Ramos (cell line): ENCODE measurements around the gene PDGFB.

Experiments used
- in situ Hi-C: fragments of 300-500 bp; cut with MboI; formaldehyde crosslinking; loops from one replicate; pipeline ENCODE4 v1.14.3; 2022; ENCODE audit warnings: low sequenced_read_pairs; ENCODE audit not compliant: unreplicated experiment

Gene PDGFB

DNA sequence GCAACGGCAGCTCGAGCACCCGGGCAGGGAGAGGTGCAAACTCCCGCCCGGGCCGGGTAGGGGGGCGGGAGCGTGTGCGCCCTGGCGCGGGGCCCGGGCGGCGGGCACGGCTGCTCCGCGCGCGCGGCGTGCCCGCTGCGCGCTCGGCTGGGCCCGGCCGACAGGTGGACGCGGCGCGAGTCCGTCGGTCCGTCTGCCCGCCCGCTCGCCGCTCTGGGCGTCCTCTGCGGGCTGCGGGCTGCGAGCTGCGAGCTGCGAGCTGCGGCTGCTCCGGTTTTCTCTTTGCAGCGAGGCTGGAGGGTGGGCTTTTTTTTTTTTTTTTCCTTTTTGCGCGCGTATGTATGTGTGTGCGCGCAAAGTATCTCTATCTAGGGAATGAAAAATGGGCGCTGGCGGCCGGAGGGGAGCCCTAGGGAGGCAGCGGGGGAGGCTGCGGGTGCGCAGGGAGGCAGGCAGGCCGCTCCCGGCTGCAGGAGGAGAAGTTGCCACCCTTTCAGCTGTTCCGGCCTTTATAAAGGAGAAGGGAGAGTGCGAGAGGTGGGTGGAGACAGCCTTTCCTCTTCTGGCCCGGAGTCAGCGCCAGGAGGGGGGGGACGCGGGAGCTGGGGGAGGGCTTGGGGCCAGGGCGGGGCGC is at the start of gene PDGFB:
Gene PDGFB (minus strand): TSS at position 487 of the 634 bp plus-strand sequence. CDS start 1,019 bp downstream, outside the sequence.
- in situ Hi-C loops, result no loop called here

- in situ Hi-C loops, result no loop called here
Measured at GRCh38 chr22:39293766-39294368, 49.1 kb upstream of the PDGFB start.

DNA sequence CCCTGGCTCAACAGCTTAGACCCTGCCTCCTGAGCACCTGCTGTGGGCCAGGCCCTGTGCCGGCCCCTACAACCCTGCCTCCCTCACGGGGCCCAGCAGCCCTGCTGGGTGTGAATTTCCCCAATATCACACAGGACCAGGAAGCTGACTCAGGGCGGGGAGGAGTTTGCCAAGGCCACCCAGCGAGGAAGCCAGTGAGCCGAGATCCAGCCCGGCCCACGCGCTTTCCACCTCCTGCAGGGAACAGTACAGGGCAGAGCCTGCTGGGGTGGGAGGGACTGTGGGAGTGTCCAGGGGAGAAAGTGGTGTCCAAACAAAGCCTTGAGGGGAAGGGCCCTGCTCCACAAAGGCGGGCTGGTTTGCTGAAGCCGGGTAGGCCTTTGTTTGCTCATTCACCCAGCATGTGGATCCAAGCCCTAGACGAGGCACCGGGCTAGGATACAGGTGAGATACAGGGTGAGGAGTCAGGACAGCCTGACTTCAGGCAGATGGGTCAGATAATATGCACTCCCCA is 47.8 kb upstream of the PDGFB start:
- in situ Hi-C loops, result no loop called here

GRCh38 chr22:39292031-39292462 is 47.3 kb upstream of the PDGFB start:
- in situ Hi-C loops, result no loop called here

DNA sequence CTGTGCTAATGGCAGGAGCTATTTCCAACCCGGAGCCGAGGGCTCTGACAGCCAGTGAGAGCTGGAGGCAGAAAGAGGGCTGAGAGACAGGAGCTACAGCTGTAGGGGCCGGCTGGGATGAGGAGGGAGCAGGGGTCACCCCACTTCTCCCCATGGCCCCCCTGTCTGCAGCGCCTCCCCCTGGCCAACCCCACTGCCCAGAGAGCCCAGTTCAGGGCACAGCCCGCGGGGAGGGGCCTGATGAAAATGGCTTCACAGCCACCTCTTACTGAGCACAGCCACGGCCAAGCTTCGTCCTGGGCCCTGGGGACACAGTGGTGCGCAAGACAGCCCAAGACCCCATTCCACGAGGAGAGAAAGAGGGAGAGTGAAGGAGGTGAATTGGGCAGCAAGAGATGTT is 46.7 kb upstream of the PDGFB start:
- in situ Hi-C loops, result no loop called here

- in situ Hi-C loops, result no loop called here
Measured at GRCh38 chr22:39290724-39291161, 46.0 kb upstream of the PDGFB start.

GRCh38 chr22:39289975-39290720 is 45.4 kb upstream of the PDGFB start:
- in situ Hi-C loops, result no loop called here

- in situ Hi-C loops, result no loop called here
Measured at GRCh38 chr22:39289533-39289932, 44.8 kb upstream of the PDGFB start.

DNA sequence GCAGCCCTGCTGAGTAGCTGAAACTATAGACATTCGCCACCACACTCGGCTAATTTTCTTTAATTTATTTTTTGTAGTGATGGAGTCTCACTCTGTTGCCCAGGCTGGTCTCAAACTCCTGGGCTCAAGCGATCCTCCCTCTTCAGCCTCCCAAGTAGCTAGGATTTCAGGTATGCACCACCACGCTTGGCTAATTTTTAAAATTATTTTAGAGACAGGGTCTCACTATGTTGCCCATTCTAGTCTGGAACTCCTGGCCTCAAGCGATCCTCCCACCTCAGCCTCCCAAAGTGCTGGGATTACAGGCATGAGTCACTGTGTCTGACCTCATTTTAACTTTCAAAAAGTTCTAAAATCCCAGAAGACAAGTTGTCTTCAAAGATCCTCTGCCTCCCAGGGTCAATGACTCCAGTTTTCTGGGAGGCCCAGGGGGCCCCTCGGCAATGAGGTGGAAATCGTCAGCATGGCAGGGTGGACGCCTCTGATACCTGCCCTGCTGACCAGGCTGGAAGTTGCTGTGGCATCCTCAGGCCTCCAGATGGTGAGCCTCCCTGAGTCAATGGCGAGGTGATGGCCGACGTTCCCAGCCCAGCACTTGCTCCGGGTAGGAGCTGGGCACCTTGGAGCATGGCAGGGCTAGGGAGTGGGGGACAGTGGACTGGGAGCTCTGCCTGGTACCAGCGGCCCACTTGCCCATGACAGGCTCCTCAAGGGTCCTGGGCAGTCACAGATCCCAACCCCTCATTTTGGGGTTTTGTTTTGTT is 43.5 kb upstream of the PDGFB start:
- in situ Hi-C loops, result no loop called here

- in situ Hi-C loops, result no loop called here
Measured at GRCh38 chr22:39287076-39287725, 42.4 kb upstream of the PDGFB start.

GRCh38 chr22:39284983-39285382 is 40.2 kb upstream of the PDGFB start:
- in situ Hi-C loops, result no loop called here

DNA sequence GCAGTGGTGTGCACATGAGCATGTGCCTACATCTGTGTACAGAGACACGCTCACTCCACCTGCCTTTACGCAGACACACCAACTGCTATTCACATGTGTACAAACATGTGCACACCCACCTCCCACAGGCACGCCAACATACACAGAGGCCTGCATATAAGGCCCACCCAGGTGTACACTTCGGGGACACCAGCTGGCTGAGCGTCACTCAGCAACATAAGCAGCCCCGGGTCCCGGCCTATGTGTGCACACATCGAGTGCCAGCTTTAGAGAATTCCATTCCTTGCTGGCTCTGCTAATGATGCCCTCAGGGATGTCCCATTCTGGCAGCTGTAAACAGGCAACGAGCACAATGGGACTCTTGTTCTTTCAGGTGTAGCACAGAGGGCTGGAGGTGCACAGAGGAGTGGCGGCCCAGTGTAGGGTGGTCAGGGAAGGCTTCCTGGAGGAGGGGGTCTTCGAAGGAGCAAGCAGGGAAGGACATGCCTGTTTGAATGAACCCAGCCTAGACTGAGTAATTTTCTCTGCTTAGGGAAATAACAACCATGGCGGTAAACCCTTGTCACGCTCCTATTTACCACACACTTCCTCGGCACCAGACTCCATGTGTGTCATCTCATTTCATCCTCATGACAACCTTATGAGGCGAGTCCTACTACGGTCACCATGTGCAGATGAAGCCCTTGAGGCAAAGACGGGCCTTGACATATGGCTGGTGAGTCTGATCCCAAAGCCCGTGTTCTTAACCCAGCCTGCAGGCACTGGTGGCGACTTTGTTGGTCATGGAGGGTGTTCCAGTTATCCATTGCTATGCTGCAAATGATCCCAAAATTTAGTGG is 39.6 kb upstream of the PDGFB start:
- in situ Hi-C loops, result no loop called here

DNA sequence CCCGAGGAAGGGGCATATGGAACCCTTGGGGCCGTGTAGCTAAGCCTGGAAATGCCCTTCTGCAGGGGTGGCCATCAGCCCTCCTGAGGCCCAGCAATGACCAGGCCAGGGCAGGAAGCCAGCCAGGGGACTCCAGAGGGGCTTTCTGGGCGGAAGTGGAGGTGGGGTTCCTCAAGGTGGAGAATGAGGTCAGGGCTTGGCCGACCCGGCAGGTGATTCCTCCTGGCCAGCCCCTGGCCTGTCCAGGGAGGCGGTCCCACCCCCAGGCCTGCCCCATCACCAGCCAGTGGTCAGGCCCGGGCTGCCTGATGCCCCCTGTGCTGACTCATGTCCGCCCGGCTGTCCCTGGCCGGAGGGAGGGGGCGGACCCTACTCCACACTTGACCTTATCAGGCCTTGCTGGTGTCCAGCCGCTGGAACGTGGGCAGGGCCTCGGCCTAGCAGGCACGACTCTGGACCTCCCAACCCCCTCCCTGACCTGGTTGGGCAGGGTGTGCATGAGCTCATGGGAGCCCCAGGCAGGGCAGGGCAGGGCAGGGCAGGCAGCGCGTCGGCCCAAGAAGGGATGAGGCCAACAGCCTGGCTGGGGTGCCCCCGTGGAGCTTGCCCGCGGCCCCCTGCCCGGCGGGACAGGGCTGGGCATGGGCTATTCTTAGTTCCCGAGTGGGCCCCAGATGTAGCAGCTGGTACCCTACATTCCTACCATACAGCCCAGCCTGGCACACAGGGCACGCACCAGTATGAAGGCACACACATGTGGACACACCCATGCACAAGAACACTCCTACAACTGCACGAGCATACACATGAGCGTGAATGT is 38.8 kb upstream of the PDGFB start:
- in situ Hi-C loops, result no loop called here

DNA sequence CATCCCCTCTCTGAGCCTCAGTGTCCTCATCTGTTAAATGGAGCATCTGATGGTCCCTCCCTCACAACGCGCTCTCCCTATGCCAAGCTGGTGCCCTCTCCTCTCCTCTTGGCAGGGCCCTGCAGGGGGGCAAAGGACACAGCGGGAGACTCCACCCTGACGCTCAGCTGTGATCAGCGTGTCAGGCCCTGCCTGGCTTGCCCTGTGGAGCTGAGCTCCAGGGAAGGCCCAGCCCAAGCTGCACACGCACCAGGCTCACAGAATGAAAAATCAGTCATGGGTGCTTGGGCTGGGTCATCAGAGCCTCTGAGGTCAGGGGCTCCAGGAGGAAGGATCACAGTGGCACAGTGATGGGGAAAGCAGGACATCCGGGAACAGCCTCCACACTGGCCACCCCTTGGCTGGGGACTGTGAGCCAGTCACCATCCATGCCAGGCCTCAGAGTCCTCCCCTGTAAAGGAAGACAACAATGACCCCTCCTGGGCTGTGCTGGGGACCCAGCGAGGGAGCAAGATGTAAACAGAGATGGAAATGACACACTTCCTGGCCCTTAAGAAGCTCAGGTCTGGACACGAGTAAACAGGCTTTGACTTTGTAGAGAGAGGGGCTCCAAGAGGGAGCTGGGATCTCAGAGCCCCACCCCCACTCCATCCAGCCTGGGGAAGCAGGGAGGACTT is 38.0 kb upstream of the PDGFB start:
- in situ Hi-C loops, result no loop called here

- in situ Hi-C loops, result no loop called here
Measured at GRCh38 chr22:39281126-39281525, 36.3 kb upstream of the PDGFB start.

GRCh38 chr22:39280250-39280649 is 35.5 kb upstream of the PDGFB start:
- in situ Hi-C loops, result no loop called here

DNA sequence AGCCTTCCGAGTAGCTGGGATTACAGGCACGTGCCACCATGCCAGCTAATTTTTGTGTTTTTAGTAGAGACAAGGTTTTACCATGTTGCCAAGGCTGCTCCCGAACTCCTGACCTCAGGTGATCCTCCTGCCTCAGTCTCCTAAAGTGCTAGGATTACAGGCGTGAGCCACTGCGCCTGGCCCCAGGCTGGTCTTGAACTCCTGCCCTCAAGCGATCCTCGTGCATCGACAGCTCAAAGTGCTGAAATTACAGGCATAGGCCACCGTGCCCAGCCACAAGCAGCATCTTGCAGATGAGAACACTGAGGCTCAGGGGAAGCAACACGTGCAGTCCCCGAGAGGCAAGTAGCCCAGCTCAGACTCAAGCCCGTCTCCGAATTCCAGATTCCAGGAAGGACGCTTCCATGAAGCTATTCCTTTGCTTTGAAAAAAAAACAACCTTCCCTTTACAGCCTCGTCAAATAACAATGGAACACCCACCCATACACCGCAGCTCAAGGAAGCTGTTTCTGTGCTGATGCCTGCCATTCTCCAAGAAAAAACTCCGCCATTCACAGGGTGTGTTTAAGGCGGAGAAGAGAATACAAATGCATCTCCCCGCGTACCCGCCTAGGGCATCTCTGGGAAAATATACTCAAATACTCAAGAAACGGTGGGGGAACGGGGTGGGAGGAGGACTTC is 34.5 kb upstream of the PDGFB start:
- in situ Hi-C loops, result no loop called here
